GM12878 (cell line): ENCODE data around the gene GGT1. TPM values are rescaled to one million over a fixed set of nuclear protein-coding genes. Genes with fewer than 3 reads are reported as not detected.

ENCODE experiments used
- ATAC-seq: fragments of 200-7000 bp; cut with Tn5 transposase; 3 replicates; pipeline ENCODE4 v1.9.1; 2020; ENCODE audit warnings: mild to moderate bottlenecking, moderate library complexity
- BruUV-seq: library from RNA; stranded (reverse); fragments of 400-500 nt; replicated peaks from 2 replicates; lab custom pipeline; 2021; lab: Mats Ljungman, UMichigan
- CTCF ChIA-PET: fragments of 300-600 bp; sonication (Branson Sonifier 250); formaldehyde crosslinking; extraction: SDS; loops from one replicate; lab custom pipeline; 2021; ENCODE audit warnings: inconsistent platforms; lab: Yijun Ruan, JAX
- POLR2A ChIA-PET: fragments of 350-600 bp; formaldehyde crosslinking; extraction: SDS; loops from one replicate; lab custom pipeline; 2021; ENCODE audit warnings: inconsistent platforms; lab: Charles Lee
- RAD21 ChIA-PET: fragments of 300-600 bp; sonication (Branson Sonifier 250); formaldehyde crosslinking; loops from one replicate; lab custom pipeline; 2023; ENCODE audit warnings: antibody characterized with exemption; ENCODE audit not compliant: unreplicated experiment; lab: Charles Lee
- SMC1A ChIA-PET: fragments of 300-600 bp; sonication (Branson Sonifier 250); formaldehyde crosslinking; loops from one replicate; lab custom pipeline; 2023; ENCODE audit not compliant: unreplicated experiment, uncharacterized antibody; lab: Charles Lee
- DNase-seq: peaks from one replicate; pipeline ENCODE4 v3.0.0-alpha.2; 2011; ENCODE audit warnings: low read depth, low spot score
- FAIRE-seq: peaks from 3 replicates; lab custom pipeline; 2011; peaks lifted over from hg19 to GRCh38; lab: Jason Lieb, UNC
- H2AFZ ChIP-seq: 2 replicates; pipeline ENCODE4 v1.6.0; 2011; ENCODE audit warnings: low read depth, low read length, control low read depth; ENCODE audit not compliant: control insufficient read depth
- H3K27ac ChIP-seq: 2 replicates; pipeline ENCODE4 v1.5.1; 2011; ENCODE audit warnings: control low read depth; ENCODE audit not compliant: control insufficient read depth, insufficient read depth
- H3K27me3 ChIP-seq, 2 experiments: replicated peaks in 1 of 2; 2 replicates each; pipeline versions ENCODE4 v1.6.0 to v1.6.1; 2011; ENCODE audit warnings: low read length in 1 of 2; ENCODE audit not compliant: control insufficient read depth in 2 of 2, insufficient read depth in 2 of 2
- H3K36me3 ChIP-seq, 2 experiments: 2 replicates each; pipeline ENCODE4 v1.5.1; 2011; ENCODE audit warnings: low read length in 1 of 2; ENCODE audit not compliant: control insufficient read depth in 2 of 2, insufficient read depth in 2 of 2
- H3K4me1 ChIP-seq: 2 replicates; pipeline ENCODE4 v1.6.1; 2011; ENCODE audit warnings: mild to moderate bottlenecking, low read length, moderate library complexity, mixed read lengths; ENCODE audit not compliant: control insufficient read depth, insufficient read depth
- H3K4me2 ChIP-seq: 2 replicates; pipeline ENCODE4 v1.6.0; 2011; ENCODE audit warnings: control low read depth; ENCODE audit not compliant: control insufficient read depth, insufficient read depth
- H3K4me3 ChIP-seq: fragments of 200-600 bp; sonication (generic); 2 replicates; pipeline ENCODE4 v1.5.1; 2016
- H3K79me2 ChIP-seq: 2 replicates; pipeline ENCODE4 v1.6.0; 2011; ENCODE audit warnings: low read length; ENCODE audit not compliant: control insufficient read depth, insufficient read depth
- H3K9ac ChIP-seq: 2 replicates; pipeline ENCODE4 v1.8.0; 2011; ENCODE audit warnings: low read length, control low read depth, mixed read lengths; ENCODE audit not compliant: control insufficient read depth, insufficient read depth
- H3K9me3 ChIP-seq: replicated peaks from 3 replicates; pipeline ENCODE4 v1.5.1; 2011; ENCODE audit warnings: mild to moderate bottlenecking, low read length; ENCODE audit not compliant: control insufficient read depth, insufficient read depth
- H4K20me1 ChIP-seq: 2 replicates; pipeline ENCODE4 v1.6.0; 2011; ENCODE audit not compliant: control insufficient read depth, insufficient read depth
- EZH2 ChIP-seq: IDR thresholded peaks from 2 replicates; pipeline ENCODE4 v1.6.1; 2012; ENCODE audit warnings: low read depth, mild to moderate bottlenecking, control low read depth, inconsistent platforms, low read length, borderline replicate concordance; ENCODE audit not compliant: control insufficient read depth
- JUND ChIP-seq: IDR thresholded peaks from 2 replicates; pipeline ENCODE4 v1.6.1; 2012; ENCODE audit warnings: low read depth, mild to moderate bottlenecking, low read length, improper control_type of control experiment, moderate library complexity
- MEF2A ChIP-seq: IDR thresholded peaks from 2 replicates; pipeline ENCODE4 v1.6.1; 2011; ENCODE audit warnings: low read depth, mild to moderate bottlenecking, low read length, moderate library complexity; ENCODE audit not compliant: insufficient read depth
- MEF2B ChIP-seq: fragments of 450-650 bp; IDR thresholded peaks from 2 replicates; pipeline ENCODE4 v1.6.1; 2018; ENCODE audit warnings: mild to moderate bottlenecking, moderate library complexity; ENCODE audit not compliant: partially characterized antibody, poor library complexity, severe bottlenecking
- YBX1 ChIP-seq: fragments of 450-650 bp; IDR thresholded peaks from 2 replicates; pipeline ENCODE4 v1.6.1; 2016; ENCODE audit warnings: antibody characterized with exemption
- ZNF622 ChIP-seq: fragments of 450-650 bp; IDR thresholded peaks from 2 replicates; pipeline ENCODE4 v1.6.1; 2017; ENCODE audit warnings: mild to moderate bottlenecking, inconsistent platforms
- WGBS: methylation state at CpG from one replicate; pipeline ENCODE4 v1.1.6; 2016; ENCODE audit warnings: low lambda C conversion rate; ENCODE audit not compliant: insufficient replicate concordance, insufficient coverage; ENCODE audit errors: missing lambda C conversion rate; 5-methylcytosine and 5-hydroxymethylcytosine counted together
- in situ Hi-C: fragments of 300-500 bp; cut with MboI; formaldehyde crosslinking; loops from 9 replicates; pipeline ENCODE4 v1.14.3; 2018; ENCODE audit warnings: mixed read lengths
- intact Hi-C: fragments of 100-400 bp; cut with micrococcal nuclease; formaldehyde crosslinking; loops from one replicate; pipeline ENCODE4 v1.14.2; 2022; ENCODE audit not compliant: unreplicated experiment
- polyA plus RNA-seq, 11 experiments: library from polyadenylated mRNA; depleted of rRNA in 4 of 11; unstranded in 6 of 11; stranded (reverse) in 5 of 11; fragments of >200 nt; fragmentation: Nextera tagmentation in 4 of 11; fragmentation: Illumina TruSeq in 1 of 11; extraction: Ambion mirVana in 4 of 11; extraction: Trizol in 1 of 11; gene quantifications; 1 replicate in 1 of 11; 2 replicates in 10 of 11; pipeline versions ENCODE4 v1.2.1 to v1.2.3, GENCODE V29; 2011 to 2016; ENCODE audit warnings: inconsistent platforms in 2 of 11, missing spikeins in 2 of 11, low read depth in 1 of 11
- total RNA-seq, 4 experiments: library from RNA; depleted of rRNA in 3 of 4; stranded (reverse); fragments of >200 nt in 3 of 4; fragmentation: Illumina TruSeq in 1 of 4; extraction: Trizol in 1 of 4; gene quantifications; 2 replicates each; pipeline versions ENCODE4 v1.2.1 to v1.2.3, GENCODE V29; 2013 to 2021
- TF ChIP-seq, protein P1 (sequence below): IDR thresholded peaks from 2 replicates; pipeline ENCODE4 v1.6.1; 2011; ENCODE audit warnings: low read depth, low read length, improper control_type of control experiment, borderline replicate concordance
- TF ChIP-seq, protein P2 (sequence below): fragments of 450-650 bp; conservative IDR thresholded peaks from 2 replicates; pipeline ENCODE4 v1.6.1; 2017; ENCODE audit warnings: mild to moderate bottlenecking, moderate library complexity
- TF ChIP-seq, protein P3 (sequence below): fragments of 450-650 bp; IDR thresholded peaks from 2 replicates; pipeline ENCODE4 v1.6.1; 2016; ENCODE audit warnings: mild to moderate bottlenecking
- TF ChIP-seq, protein P4 (sequence below): IDR thresholded peaks from 2 replicates; pipeline ENCODE4 v1.6.1; 2011; ENCODE audit warnings: borderline replicate concordance, low read depth, mild to moderate bottlenecking, moderate library complexity, low read length; ENCODE audit not compliant: insufficient read depth, poor library complexity, severe bottlenecking
- TF ChIP-seq, protein P5 (sequence below): fragments of 150-350 bp; IDR thresholded peaks from 2 replicates; pipeline ENCODE4 v1.6.1; 2014; ENCODE audit warnings: mild to moderate bottlenecking, low read depth, low read length
- TF ChIP-seq, protein P6 (sequence below): IDR thresholded peaks from 2 replicates; pipeline ENCODE4 v1.6.1; 2012; ENCODE audit warnings: low read depth, low read length, improper control_type of control experiment
- TF ChIP-seq, protein P7 (sequence below): fragments of 450-650 bp; IDR thresholded peaks from 2 replicates; pipeline ENCODE4 v1.6.1; 2017; ENCODE audit warnings: low read depth, mild to moderate bottlenecking, moderate library complexity

Gene GGT1
- total and polyA plus RNA-seq, 10 of the 15 experiments (the other 5 are each of a cell fraction or from before 2014, with no cell fraction given): 0.47 to 26.6 (median 9.1) TPM

DNA sequence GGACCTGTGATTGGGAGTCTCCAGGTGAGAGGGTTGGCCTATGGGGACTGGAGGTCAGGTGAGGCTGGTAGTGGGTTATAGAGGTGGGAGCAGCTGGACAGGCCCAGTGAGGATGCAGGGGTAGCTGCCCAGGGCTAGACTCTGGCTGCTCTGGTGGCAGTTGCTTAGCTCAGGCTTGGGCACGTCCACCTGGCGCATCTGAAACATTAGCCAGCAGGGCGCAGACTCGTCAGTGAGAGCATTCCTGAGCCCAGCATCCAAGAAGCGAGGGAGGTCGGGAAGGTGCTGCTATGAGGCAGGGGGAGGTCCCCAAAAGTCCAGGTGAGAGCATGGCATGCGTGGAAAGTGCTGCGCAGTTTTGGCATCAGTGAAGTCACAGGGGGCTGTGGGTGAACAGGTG is 3.5 kb upstream of the GGT1 start:
- Histone ChIP-seq H3K27ac (no peak overlapping the region), H4K20me1 (no peaks in the 10 kb centered on the region), H2AFZ (no peak overlapping the region), H3K4me2 (no peak overlapping the region), H3K9me3 (no peaks in the 10 kb centered on the region), H3K36me3 (no peaks in the 10 kb centered on the region), H3K4me3 (no peak overlapping the region), H3K4me1 (peaks cover 3% of the 10 kb centered on the region; the same call in 1 of the 2 replicates), H3K79me2 (no peaks in the 10 kb centered on the region), H3K9ac (no peak overlapping the region), H3K27me3 (no peaks in the 10 kb centered on the region)
- FAIRE-seq (no peak), ATAC-seq (no peak), DNase-seq (no peak)
- CTCF ChIA-PET: interaction anchor here (0.6 to 1.6 kb wide), 2 partner anchors 9 to 559 kb away, joined by 3 read pairs; no protein-coding TSS in a partner anchor
- intact Hi-C loops: no loop called here
- RAD21 ChIA-PET: no interaction called here
- in situ Hi-C loops: no loop called here
- POLR2A ChIA-PET: no interaction called here
- BruUV-seq: no TSS peak
- 57% methylated on average over 8 of the region's 8 CpGs for WGBS
- SMC1A ChIA-PET: no interaction called here
- TF ChIP-seq, protein P1, sequence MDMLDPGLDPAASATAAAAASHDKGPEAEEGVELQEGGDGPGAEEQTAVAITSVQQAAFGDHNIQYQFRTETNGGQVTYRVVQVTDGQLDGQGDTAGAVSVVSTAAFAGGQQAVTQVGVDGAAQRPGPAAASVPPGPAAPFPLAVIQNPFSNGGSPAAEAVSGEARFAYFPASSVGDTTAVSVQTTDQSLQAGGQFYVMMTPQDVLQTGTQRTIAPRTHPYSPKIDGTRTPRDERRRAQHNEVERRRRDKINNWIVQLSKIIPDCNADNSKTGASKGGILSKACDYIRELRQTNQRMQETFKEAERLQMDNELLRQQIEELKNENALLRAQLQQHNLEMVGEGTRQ: no peak
- TF ChIP-seq, protein P2, sequence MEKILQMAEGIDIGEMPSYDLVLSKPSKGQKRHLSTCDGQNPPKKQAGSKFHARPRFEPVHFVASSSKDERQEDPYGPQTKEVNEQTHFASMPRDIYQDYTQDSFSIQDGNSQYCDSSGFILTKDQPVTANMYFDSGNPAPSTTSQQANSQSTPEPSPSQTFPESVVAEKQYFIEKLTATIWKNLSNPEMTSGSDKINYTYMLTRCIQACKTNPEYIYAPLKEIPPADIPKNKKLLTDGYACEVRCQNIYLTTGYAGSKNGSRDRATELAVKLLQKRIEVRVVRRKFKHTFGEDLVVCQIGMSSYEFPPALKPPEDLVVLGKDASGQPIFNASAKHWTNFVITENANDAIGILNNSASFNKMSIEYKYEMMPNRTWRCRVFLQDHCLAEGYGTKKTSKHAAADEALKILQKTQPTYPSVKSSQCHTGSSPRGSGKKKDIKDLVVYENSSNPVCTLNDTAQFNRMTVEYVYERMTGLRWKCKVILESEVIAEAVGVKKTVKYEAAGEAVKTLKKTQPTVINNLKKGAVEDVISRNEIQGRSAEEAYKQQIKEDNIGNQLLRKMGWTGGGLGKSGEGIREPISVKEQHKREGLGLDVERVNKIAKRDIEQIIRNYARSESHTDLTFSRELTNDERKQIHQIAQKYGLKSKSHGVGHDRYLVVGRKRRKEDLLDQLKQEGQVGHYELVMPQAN: no peak
- TF ChIP-seq, protein P3, sequence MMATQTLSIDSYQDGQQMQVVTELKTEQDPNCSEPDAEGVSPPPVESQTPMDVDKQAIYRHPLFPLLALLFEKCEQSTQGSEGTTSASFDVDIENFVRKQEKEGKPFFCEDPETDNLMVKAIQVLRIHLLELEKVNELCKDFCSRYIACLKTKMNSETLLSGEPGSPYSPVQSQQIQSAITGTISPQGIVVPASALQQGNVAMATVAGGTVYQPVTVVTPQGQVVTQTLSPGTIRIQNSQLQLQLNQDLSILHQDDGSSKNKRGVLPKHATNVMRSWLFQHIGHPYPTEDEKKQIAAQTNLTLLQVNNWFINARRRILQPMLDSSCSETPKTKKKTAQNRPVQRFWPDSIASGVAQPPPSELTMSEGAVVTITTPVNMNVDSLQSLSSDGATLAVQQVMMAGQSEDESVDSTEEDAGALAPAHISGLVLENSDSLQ: no peak
- TF ChIP-seq, protein P4, sequence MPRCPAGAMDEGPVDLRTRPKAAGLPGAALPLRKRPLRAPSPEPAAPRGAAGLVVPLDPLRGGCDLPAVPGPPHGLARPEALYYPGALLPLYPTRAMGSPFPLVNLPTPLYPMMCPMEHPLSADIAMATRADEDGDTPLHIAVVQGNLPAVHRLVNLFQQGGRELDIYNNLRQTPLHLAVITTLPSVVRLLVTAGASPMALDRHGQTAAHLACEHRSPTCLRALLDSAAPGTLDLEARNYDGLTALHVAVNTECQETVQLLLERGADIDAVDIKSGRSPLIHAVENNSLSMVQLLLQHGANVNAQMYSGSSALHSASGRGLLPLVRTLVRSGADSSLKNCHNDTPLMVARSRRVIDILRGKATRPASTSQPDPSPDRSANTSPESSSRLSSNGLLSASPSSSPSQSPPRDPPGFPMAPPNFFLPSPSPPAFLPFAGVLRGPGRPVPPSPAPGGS: no peak
- TF ChIP-seq MEF2A: no peak
- TF ChIP-seq, protein P5, sequence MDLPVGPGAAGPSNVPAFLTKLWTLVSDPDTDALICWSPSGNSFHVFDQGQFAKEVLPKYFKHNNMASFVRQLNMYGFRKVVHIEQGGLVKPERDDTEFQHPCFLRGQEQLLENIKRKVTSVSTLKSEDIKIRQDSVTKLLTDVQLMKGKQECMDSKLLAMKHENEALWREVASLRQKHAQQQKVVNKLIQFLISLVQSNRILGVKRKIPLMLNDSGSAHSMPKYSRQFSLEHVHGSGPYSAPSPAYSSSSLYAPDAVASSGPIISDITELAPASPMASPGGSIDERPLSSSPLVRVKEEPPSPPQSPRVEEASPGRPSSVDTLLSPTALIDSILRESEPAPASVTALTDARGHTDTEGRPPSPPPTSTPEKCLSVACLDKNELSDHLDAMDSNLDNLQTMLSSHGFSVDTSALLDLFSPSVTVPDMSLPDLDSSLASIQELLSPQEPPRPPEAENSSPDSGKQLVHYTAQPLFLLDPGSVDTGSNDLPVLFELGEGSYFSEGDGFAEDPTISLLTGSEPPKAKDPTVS: no peak
- TF ChIP-seq, protein P6, sequence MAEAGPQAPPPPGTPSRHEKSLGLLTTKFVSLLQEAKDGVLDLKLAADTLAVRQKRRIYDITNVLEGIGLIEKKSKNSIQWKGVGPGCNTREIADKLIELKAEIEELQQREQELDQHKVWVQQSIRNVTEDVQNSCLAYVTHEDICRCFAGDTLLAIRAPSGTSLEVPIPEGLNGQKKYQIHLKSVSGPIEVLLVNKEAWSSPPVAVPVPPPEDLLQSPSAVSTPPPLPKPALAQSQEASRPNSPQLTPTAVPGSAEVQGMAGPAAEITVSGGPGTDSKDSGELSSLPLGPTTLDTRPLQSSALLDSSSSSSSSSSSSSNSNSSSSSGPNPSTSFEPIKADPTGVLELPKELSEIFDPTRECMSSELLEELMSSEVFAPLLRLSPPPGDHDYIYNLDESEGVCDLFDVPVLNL: no peak
- no peak for TF ChIP-seq ZNF622
- no peak for TF ChIP-seq MEF2B
- no peak for TF ChIP-seq JUND
- no peak for TF ChIP-seq EZH2
- TF ChIP-seq, protein P7, sequence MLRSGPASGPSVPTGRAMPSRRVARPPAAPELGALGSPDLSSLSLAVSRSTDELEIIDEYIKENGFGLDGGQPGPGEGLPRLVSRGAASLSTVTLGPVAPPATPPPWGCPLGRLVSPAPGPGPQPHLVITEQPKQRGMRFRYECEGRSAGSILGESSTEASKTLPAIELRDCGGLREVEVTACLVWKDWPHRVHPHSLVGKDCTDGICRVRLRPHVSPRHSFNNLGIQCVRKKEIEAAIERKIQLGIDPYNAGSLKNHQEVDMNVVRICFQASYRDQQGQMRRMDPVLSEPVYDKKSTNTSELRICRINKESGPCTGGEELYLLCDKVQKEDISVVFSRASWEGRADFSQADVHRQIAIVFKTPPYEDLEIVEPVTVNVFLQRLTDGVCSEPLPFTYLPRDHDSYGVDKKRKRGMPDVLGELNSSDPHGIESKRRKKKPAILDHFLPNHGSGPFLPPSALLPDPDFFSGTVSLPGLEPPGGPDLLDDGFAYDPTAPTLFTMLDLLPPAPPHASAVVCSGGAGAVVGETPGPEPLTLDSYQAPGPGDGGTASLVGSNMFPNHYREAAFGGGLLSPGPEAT: no peak
- TF ChIP-seq YBX1: no peak
